ENCODE results near the gene CMTM3.

DNA sequence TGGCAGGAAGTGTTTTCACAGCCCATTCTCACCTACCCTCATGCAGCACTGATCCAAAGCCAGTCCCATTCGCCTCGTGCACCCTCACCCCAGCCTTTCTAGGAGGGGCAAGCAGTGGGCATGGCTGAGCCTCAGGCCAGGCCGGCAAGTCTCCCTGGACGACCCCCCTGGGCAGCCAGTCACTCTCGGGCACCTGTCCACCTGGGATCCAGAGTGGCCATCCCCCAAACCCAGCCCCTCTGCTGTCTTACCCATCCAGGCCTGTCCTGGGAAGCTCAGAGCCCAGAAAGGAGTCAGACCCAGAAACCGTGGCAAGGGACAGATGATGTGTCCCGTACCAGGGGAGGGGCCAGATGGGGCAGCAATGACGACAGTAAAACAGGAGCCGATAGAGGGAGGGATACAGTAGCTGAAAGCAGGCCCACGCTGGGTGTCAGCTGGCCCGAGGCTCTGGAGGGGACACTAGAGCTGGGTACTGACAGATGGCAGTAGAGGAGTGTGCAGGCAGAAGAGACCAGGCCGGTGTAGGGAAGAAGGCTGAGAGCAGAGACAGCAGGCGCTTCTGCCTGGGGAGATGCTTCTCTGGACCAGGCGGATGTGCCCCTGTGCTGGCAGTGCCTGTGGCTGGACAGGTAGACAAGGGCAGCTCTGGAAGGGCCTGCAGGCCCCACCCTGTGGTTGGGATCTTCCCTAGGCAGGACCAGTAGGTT, 5.8 kb downstream of the CMTM3 start:
- TF ChIP-seq, protein P1, sequence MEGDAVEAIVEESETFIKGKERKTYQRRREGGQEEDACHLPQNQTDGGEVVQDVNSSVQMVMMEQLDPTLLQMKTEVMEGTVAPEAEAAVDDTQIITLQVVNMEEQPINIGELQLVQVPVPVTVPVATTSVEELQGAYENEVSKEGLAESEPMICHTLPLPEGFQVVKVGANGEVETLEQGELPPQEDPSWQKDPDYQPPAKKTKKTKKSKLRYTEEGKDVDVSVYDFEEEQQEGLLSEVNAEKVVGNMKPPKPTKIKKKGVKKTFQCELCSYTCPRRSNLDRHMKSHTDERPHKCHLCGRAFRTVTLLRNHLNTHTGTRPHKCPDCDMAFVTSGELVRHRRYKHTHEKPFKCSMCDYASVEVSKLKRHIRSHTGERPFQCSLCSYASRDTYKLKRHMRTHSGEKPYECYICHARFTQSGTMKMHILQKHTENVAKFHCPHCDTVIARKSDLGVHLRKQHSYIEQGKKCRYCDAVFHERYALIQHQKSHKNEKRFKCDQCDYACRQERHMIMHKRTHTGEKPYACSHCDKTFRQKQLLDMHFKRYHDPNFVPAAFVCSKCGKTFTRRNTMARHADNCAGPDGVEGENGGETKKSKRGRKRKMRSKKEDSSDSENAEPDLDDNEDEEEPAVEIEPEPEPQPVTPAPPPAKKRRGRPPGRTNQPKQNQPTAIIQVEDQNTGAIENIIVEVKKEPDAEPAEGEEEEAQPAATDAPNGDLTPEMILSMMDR (IDR thresholded peaks at IDR 0.05; ENCODE audit: low read depth, low read length, missing input control), result no peak
- TF ChIP-seq RAD21 (IDR thresholded peaks at IDR 0.05) (no peak), RXRA (IDR thresholded peaks at IDR 0.05) (no peak), JUND (IDR thresholded peaks at IDR 0.05) (no peak), TAF1 (conservative IDR thresholded peaks at IDR 0.05) (no peak), HNF4G (IDR thresholded peaks at IDR 0.05) (no peak), FOXA2 (IDR thresholded peaks at IDR 0.05) (no peak), EGR1 (IDR thresholded peaks at IDR 0.05; ENCODE audit: low read depth in 2 of 2) (no peak)
- TF ChIP-seq, protein P2, sequence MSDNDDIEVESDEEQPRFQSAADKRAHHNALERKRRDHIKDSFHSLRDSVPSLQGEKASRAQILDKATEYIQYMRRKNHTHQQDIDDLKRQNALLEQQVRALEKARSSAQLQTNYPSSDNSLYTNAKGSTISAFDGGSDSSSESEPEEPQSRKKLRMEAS (IDR thresholded peaks at IDR 0.05), result no peak
- TF ChIP-seq, protein P3, sequence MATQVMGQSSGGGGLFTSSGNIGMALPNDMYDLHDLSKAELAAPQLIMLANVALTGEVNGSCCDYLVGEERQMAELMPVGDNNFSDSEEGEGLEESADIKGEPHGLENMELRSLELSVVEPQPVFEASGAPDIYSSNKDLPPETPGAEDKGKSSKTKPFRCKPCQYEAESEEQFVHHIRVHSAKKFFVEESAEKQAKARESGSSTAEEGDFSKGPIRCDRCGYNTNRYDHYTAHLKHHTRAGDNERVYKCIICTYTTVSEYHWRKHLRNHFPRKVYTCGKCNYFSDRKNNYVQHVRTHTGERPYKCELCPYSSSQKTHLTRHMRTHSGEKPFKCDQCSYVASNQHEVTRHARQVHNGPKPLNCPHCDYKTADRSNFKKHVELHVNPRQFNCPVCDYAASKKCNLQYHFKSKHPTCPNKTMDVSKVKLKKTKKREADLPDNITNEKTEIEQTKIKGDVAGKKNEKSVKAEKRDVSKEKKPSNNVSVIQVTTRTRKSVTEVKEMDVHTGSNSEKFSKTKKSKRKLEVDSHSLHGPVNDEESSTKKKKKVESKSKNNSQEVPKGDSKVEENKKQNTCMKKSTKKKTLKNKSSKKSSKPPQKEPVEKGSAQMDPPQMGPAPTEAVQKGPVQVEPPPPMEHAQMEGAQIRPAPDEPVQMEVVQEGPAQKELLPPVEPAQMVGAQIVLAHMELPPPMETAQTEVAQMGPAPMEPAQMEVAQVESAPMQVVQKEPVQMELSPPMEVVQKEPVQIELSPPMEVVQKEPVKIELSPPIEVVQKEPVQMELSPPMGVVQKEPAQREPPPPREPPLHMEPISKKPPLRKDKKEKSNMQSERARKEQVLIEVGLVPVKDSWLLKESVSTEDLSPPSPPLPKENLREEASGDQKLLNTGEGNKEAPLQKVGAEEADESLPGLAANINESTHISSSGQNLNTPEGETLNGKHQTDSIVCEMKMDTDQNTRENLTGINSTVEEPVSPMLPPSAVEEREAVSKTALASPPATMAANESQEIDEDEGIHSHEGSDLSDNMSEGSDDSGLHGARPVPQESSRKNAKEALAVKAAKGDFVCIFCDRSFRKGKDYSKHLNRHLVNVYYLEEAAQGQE (IDR thresholded peaks at IDR 0.05), result no peak

Measured in liver (tissue), 3 donors.